Fibroblast of villous mesenchyme (primary cell): ENCODE data around the gene VSIR. TPM values are rescaled to one million over a fixed set of nuclear protein-coding genes. Genes with fewer than 3 reads are reported as not detected.

ENCODE experiments used
- DNase-seq: peaks from one replicate; pipeline ENCODE4 v3.0.0-alpha.2; 2010; ENCODE audit warnings: low read depth
- H3K4me3 ChIP-seq: 2 replicates; pipeline ENCODE4 v1.5.1; 2011; ENCODE audit warnings: low read depth, mild to moderate bottlenecking, low read length
- total RNA-seq: library from RNA; depleted of rRNA; stranded (reverse); fragments of >200 nt; gene quantifications from 2 replicates; pipeline ENCODE4 v1.2.3, GENCODE V29; 2012
- TF ChIP-seq, protein P1 (sequence below): IDR thresholded peaks from 2 replicates; pipeline ENCODE4 v1.5.1; 2012; ENCODE audit warnings: low read depth, mild to moderate bottlenecking, low read length; ENCODE audit not compliant: insufficient read depth

VSIR gene
- total RNA-seq, 1 donor: 57.4 TPM

DNA sequence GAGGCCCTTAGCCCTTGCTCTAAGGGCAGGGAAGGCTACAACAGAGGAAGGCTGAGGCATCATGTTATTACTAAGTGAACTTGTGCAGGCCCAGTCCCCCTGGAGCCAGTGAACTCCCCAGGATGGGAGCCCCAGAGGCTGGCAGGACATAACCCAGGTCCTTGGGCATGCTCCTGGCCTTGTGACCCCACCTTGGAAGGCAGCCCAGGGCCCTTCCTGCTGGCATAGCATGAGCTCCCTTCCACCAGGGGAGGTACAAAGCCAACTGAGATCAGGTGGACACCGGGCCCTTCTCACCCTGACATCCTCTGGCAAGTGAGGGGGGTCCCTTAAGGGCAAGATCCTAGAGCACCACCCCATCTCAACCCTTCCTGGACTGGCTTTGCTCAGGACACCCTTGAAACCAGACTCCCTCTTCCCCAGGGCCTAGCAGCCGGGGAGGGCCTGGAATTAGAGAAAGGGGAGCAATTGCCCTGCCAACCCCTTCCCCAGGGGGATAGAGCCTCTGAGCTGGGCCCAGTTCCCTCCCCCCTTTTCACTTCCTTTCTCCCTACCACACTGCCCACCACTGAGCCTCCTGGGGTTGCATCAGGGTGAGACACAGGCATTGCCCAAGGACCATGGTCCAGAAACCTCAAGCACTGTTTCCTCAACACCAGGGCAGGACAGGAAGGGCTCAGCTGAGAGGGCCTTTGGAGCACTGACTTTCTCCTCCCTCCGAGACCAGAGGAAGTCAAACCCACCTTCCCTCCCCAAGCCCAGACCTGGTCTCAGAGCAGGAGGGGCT, 1.8 kb upstream of the VSIR start:
- TF ChIP-seq, protein P1, sequence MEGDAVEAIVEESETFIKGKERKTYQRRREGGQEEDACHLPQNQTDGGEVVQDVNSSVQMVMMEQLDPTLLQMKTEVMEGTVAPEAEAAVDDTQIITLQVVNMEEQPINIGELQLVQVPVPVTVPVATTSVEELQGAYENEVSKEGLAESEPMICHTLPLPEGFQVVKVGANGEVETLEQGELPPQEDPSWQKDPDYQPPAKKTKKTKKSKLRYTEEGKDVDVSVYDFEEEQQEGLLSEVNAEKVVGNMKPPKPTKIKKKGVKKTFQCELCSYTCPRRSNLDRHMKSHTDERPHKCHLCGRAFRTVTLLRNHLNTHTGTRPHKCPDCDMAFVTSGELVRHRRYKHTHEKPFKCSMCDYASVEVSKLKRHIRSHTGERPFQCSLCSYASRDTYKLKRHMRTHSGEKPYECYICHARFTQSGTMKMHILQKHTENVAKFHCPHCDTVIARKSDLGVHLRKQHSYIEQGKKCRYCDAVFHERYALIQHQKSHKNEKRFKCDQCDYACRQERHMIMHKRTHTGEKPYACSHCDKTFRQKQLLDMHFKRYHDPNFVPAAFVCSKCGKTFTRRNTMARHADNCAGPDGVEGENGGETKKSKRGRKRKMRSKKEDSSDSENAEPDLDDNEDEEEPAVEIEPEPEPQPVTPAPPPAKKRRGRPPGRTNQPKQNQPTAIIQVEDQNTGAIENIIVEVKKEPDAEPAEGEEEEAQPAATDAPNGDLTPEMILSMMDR: no peak
- no peak for DNase-seq
- H3K4me3 ChIP-seq: no peak overlapping the region

DNA sequence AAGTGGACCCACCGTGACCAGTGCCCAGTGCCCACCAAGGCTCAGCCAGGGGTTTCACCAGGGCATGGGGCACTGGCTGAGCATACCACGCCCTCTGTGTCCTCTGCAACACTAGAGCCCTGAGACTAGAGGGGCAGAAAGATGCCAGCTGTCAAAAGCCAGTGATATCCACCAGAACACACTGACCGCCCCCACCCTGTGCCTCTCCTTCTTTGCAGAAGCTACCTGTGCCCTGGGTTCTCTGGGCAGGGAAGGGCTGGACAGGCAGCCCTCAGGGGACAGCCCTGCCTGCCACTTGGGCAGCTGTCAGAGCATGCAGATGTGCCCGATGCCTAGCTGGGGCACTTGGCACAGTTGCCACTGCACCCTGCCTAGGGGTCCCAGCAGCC, 494 bp downstream of the VSIR start:
- H3K4me3 ChIP-seq: peak overlapping the region; percentile 80
- no peak for DNase-seq
- TF ChIP-seq, protein P1: no peak

DNA sequence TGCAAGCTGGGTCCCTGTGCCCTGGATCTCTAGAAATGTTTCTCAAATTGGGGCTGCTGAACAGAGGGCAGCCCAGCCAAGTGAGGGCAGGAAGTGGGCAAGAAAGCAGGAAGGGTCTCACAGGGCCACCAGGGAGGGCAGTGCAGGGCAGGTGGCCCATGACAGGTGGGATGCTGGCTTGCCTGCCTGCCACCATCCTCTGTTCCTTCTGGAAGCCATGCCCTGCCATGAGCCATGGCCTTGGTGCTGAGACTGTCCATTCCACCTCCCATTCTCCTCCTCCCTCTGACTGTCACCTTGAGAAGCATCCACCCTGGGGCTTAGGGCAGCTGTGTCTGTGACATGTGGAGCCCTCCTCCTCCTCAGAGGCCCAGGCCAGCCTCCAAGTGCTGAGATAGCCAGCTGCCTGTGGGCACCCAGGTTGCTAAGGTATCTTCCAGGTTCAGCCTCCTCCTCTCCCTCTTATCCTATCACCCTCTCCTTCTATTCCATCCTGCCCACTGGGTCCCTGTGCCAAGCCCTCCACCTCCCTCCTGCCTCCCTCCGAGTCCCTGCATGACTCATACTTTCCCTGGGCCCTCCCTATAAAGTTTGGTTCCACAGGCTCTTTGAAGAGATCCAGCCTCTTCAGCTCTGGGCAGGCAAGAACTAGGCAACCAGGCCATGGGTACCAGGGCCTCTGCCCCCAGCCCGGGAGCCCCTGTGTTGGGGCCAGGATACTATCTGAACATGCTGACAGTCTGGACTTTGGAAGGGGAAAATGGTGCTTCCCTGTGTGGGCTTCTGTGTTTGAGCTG, 1.3 kb downstream of the VSIR start:
- DNase-seq: peak; percentile 79
- H3K4me3 ChIP-seq: peak overlapping the region; percentile 80
- TF ChIP-seq, protein P1: no peak

DNA sequence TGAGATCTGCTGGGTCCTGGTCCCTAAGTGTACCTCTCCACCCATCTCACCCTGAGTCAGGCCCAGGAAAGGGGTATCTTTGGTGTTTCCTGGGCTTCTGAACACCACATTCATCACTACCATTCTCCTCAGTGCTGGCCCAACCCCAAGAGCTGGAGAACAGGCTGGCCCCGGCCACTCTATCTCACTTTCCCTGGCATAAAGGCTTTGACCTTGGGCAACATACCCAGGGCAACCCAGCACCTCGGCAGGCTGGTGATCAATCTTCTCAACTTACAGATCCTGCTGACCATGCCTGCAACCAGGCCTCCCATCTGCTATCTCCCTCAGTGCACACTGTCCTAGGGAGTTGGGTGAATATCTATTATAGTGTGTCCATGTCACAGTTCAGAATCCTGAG, 2.1 kb downstream of the VSIR start:
- TF ChIP-seq, protein P1: no peak
- no peak for DNase-seq
- H3K4me3 ChIP-seq: no peak overlapping the region

DNA sequence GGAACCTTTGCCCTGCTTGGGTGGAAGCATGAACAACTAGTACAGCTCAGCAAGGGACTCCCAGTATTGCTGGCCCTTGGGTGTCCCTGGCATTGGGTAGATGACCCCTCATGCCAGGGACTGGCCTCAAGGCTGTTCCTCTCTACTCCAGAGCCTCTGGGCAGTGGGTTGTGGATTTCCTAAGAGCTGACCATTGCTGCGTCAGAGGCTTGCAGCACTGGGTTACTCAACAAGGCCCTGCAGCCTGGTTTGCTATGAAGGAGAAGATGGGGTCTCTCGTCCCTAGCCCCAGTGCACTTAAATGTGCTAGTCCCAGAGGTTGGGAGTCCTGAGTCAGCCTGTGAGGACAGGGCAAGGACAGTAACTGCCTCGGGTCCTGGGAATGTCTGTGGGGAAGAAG, 2.5 kb downstream of the VSIR start:
- H3K4me3 ChIP-seq: no peak overlapping the region
- peak; percentile 80 for DNase-seq
- TF ChIP-seq, protein P1: no peak

DNA sequence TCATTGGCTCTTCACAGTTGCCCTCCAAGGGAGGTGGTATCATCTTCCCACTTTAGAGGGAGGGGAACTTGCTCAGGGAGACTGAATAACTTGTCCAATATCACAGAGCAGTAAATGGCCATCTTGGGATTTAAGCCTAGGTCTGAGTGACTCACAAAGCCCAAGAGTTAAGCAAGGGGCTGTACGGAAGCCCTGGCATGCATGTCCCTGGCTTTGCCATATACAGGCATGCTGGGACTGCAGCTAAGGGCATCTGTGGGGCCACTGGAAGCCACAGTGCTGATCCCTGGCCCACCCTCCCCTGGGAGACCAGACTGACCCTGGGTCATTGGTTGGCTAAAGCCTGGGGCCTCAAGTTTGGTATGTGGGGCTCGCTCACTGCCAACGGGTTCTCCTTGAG, 3.1 kb downstream of the VSIR start:
- no peak overlapping the region for H3K4me3 ChIP-seq
- TF ChIP-seq, protein P1: no peak
- DNase-seq: peak; percentile 71
